Activated T-cell treated with anti-CD3 and anti-CD28 coated beads, Interleukin-2, amount 50 U/mL, for 72 hours (primary cell): ENCODE measurements around the gene NME1. TPM values are rescaled to one million over a fixed set of nuclear protein-coding genes. Genes with fewer than 3 reads are reported as not detected.
"Not testable (repeated sequence)": the region's sequence is repeated elsewhere in the genome, so short reads cannot be mapped to it uniquely, and the experiment has no call there.

Experiments used
- ATAC-seq, 2 donors: fragments of 150-1000 bp; cut with Tn5 transposase; replicated peaks in 1 of 2; 2 replicates each; pipeline ENCODE4 v1.10.0; 2021; ENCODE audit warnings: moderate library complexity in 2 of 2, mild to moderate bottlenecking in 1 of 2
- DNase-seq, 2 donors: peaks; one replicate each; pipeline ENCODE4 v3.0.0; 2021 to 2022; ENCODE audit warnings: mixed read lengths in 1 of 2
- H3K27ac Mint-ChIP-seq: one replicate; pipeline ENCODE4 v1.8.0; 2022; ENCODE audit warnings: mild to moderate bottlenecking, moderate library complexity, mixed read lengths
- H3K27me3 Mint-ChIP-seq: one replicate; pipeline ENCODE4 v1.8.0; 2022; ENCODE audit warnings: low read depth, mixed read lengths
- H3K36me3 Mint-ChIP-seq, 2 donors: one replicate each; pipeline ENCODE4 v1.8.0; 2022; ENCODE audit warnings: mixed read lengths in 2 of 2, mild to moderate bottlenecking in 1 of 2; ENCODE audit not compliant: insufficient read depth in 2 of 2
- H3K4me1 Mint-ChIP-seq: one replicate; pipeline ENCODE4 v1.8.0; 2022; ENCODE audit warnings: low read depth, mixed read lengths
- H3K4me3 Mint-ChIP-seq, 2 donors: one replicate each; pipeline ENCODE4 v1.8.0; 2022; ENCODE audit warnings: mild to moderate bottlenecking in 2 of 2, mixed read lengths in 2 of 2, moderate library complexity in 2 of 2
- H3K9me3 Mint-ChIP-seq, 2 donors: one replicate each; pipeline ENCODE4 v1.8.0; 2022; ENCODE audit warnings: mixed read lengths in 2 of 2
- total RNA-seq, 2 donors: library from RNA; stranded (reverse); gene quantifications; one replicate each; pipeline ENCODE4 v1.2.3, GENCODE V29; 2022

NME1 gene
- total RNA-seq, 2 donors from 2014 or later, result 88.2 to 96.0 TPM

GRCh38 chr17:51159604-51160003 is 6.2 kb downstream of the NME1 start:
- Mint-ChIP-seq H3K27ac (no peak overlapping the region), H3K27me3 (no peaks in the 10 kb centered on the region), H3K9me3 (no peaks in the 10 kb centered on the region), H3K4me1 (peaks cover 30% of the 10 kb centered on the region), H3K36me3 (peaks cover 7 to 31% of the 10 kb centered on the region in 2 donors), H3K4me3 (no peak overlapping the region)
- no peak for ATAC-seq
- no peak for DNase-seq

DNA sequence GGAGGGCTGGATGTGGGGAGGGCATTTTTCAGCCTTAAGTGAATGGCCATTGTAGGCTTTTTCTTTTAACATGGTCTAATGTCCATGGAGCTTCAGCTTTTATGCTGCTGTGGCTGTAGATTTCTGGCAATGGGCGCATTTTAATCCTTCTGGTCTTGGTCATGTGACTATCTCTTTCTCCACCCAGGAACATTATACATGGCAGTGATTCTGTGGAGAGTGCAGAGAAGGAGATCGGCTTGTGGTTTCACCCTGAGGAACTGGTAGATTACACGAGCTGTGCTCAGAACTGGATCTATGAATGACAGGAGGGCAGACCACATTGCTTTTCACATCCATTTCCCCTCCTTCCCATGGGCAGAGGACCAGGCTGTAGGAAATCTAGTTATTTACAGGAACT is 8.2 kb downstream of the NME1 start:
- Mint-ChIP-seq H3K36me3 (peaks cover 10 to 29% of the 10 kb centered on the region in 2 donors), H3K9me3 (no peaks in the 10 kb centered on the region), H3K27me3 (no peaks in the 10 kb centered on the region), H3K4me3 (no peak overlapping the region), H3K27ac (no peak overlapping the region), H3K4me1 (peaks cover 43% of the 10 kb centered on the region)
- ATAC-seq, result no peak
- no peak for DNase-seq

GRCh38 chr17:51164911-51165679 is 11.7 kb downstream of the NME1 start:
- H3K27ac Mint-ChIP-seq, result peak overlapping the region; percentile 97
- ATAC-seq (no peak), DNase-seq (peak in 1 of 2 donors; percentile 8)
- no peaks in the 10 kb centered on the region for H3K27me3 Mint-ChIP-seq
- H3K36me3 Mint-ChIP-seq, result peaks cover 17 to 27% of the 10 kb centered on the region in 2 donors
- H3K4me1 Mint-ChIP-seq, result peaks cover 47% of the 10 kb centered on the region
- peak overlapping the region; percentile 86 to 89 for H3K4me3 Mint-ChIP-seq
- no peaks in the 10 kb centered on the region for H3K9me3 Mint-ChIP-seq

GRCh38 chr17:51165680-51166197 is 12.4 kb downstream of the NME1 start:
- DNase-seq, result no peak
- H3K27ac Mint-ChIP-seq, result peak overlapping the region; percentile 97
- peaks cover 45% of the 10 kb centered on the region for H3K4me1 Mint-ChIP-seq
- peak overlapping the region; percentile 86 to 89 for H3K4me3 Mint-ChIP-seq
- H3K36me3 Mint-ChIP-seq, result peaks cover 17 to 25% of the 10 kb centered on the region in 2 donors
- peak; percentile 2 to 24 for ATAC-seq
- no peaks in the 10 kb centered on the region for H3K27me3 Mint-ChIP-seq
- no peaks in the 10 kb centered on the region for H3K9me3 Mint-ChIP-seq

DNA sequence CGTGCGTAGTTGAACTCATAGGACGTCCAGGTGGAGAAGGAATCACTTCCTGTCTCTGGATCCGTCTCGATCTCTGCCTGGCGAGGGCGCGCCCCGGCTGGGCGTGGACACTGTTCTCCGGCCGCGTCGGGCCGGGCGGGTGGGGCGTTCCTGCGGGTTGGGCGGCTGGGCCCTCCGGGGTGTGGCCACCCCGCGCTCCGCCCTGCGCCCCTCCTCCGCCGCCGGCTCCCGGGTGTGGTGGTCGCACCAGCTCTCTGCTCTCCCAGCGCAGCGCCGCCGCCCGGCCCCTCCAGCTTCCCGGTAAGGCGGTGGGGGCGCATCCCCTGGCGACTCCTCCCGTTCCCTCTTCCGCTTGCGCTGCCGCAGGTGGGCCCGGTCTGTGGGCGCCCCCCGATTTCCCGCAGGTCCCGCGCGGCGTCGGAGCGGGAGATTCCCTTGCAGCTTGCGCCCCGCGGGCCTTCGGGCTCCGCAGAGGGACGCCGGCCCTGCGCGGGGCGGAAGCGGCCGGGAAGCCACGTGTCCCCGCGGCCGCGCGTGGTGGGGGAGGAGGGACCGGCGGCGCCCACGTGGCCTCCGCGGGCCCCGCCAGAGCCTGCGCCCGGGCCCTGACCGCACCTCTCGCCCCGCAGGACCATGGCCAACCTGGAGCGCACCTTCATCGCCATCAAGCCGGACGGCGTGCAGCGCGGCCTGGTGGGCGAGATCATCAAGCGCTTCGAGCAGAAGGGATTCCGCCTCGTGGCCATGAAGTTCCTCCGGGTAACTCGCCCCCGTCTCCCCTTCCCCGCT is 13.0 kb downstream of the NME1 start, which contains the start of gene NME2:
Gene NME2, plus strand, starts transcription at position 214 of the 789 bp plus-strand sequence. Its CDS starts 420 bp downstream, at position 634.
- Mint-ChIP-seq H3K27me3 (no peaks in the 10 kb centered on the region), H3K4me3 (peak within 1 kb of the TSS; percentile 89 to 96), H3K36me3 (peaks cover 19 to 25% of the 10 kb centered on the region in 2 donors), H3K27ac (peak within 1 kb of the TSS; percentile 97), H3K4me1 (peaks cover 45% of the 10 kb centered on the region), H3K9me3 (no peaks in the 10 kb centered on the region)
- ATAC-seq, result peak; percentile 85 to 88
- peak; percentile 78 to 86 for DNase-seq

- no peaks in the 10 kb centered on the region for H3K9me3 Mint-ChIP-seq
- DNase-seq (peak; percentile 77 to 86), ATAC-seq (peak; percentile 66 to 70)
- peak overlapping the region; percentile 88 to 96 for H3K4me3 Mint-ChIP-seq
- H3K4me1 Mint-ChIP-seq, result peaks cover 45% of the 10 kb centered on the region
- peaks cover 17 to 22% of the 10 kb centered on the region in 2 donors for H3K36me3 Mint-ChIP-seq
- H3K27ac Mint-ChIP-seq, result peak overlapping the region; percentile 90
- no peaks in the 10 kb centered on the region for H3K27me3 Mint-ChIP-seq
Observed at GRCh38 chr17:51166987-51167931, 13.9 kb downstream of the NME1 start.

GRCh38 chr17:51169340-51169739 is 16.0 kb downstream of the NME1 start:
- H3K9me3 Mint-ChIP-seq, result no peaks in the 10 kb centered on the region

DNA sequence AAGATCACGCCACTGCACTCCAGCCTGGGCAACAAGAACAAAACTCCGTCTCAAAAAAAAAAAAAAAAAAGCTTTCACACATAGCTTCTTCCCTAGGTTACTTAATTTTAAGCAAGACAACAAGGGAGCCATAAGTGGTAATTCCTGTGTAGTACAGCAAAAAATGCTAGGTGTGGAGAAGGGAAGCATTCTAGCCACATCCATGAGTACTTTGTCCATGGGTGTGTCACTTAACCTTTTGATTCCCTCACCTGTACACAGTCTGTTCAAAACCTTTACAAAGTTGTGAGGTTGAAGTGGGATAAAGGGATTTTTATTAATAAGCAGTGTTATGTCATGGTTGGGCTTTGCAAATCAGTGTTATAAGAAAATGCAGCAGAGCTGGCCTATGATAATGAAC is 17.4 kb downstream of the NME1 start:
- H3K36me3 Mint-ChIP-seq, result peaks cover 15 to 18% of the 10 kb centered on the region in 2 donors
- ATAC-seq (no peak), DNase-seq (no peak)
- H3K4me1 Mint-ChIP-seq, result peaks cover 33% of the 10 kb centered on the region
- no peaks in the 10 kb centered on the region for H3K27me3 Mint-ChIP-seq
- no peak overlapping the region for H3K4me3 Mint-ChIP-seq
- no peaks in the 10 kb centered on the region for H3K9me3 Mint-ChIP-seq
- peak overlapping the region; percentile 9 for H3K27ac Mint-ChIP-seq

More at GRCh38 chr17:51169340-51169739, 16.0 kb downstream of the NME1 start:
- H3K36me3 Mint-ChIP-seq, result peaks cover 17 to 18% of the 10 kb centered on the region in 2 donors
- peak overlapping the region in 1 of 2 donors; percentile 4 for H3K4me3 Mint-ChIP-seq
- no peak for DNase-seq
- no peaks in the 10 kb centered on the region for H3K27me3 Mint-ChIP-seq
- peaks cover 45% of the 10 kb centered on the region for H3K4me1 Mint-ChIP-seq
- no peak for ATAC-seq
- peak overlapping the region; percentile 24 for H3K27ac Mint-ChIP-seq

GRCh38 chr17:51172030-51172429 is 18.7 kb downstream of the NME1 start:
- Mint-ChIP-seq H3K4me1 (peaks cover 29% of the 10 kb centered on the region), H3K36me3 (peaks cover 12 to 18% of the 10 kb centered on the region in 2 donors)
- not testable (repeated sequence) for H3K27ac Mint-ChIP-seq, ATAC-seq, H3K27me3 Mint-ChIP-seq, DNase-seq, H3K4me3 Mint-ChIP-seq, H3K9me3 Mint-ChIP-seq

GRCh38 chr17:51180486-51180885 is 27.1 kb downstream of the NME1 start:
- ATAC-seq, result no peak
- H3K27ac Mint-ChIP-seq, result no peak overlapping the region
- H3K4me3 Mint-ChIP-seq, result no peak overlapping the region
- peaks cover 0 to 8% of the 10 kb centered on the region in 2 donors for H3K36me3 Mint-ChIP-seq
- no peaks in the 10 kb centered on the region for H3K27me3 Mint-ChIP-seq
- H3K9me3 Mint-ChIP-seq, result no peaks in the 10 kb centered on the region
- DNase-seq, result no peak
- peaks cover 6% of the 10 kb centered on the region for H3K4me1 Mint-ChIP-seq

DNA sequence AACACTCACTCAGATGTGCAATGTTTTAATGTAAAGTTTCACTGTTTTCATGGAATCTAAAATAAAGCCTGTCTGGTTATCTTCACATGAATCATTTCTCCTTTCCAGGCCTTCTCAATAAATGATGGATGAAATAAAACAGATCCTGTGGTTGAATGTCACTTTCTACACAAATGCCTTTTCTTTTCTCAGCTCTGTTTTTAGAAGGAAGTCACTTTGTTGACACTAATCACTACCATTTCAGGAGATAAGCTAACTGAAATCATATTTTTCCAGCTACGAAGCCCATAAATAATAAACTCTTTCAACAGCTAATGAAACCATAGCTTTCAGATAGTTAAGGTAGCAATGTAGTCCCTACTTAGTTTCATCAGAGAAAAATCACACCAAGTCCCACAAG is 30.8 kb downstream of the NME1 start:
- ATAC-seq, result no peak
- H3K9me3 Mint-ChIP-seq, result no peaks in the 10 kb centered on the region
- peak overlapping the region; percentile 13 for H3K27ac Mint-ChIP-seq
- peaks cover 3 to 8% of the 10 kb centered on the region in 2 donors for H3K36me3 Mint-ChIP-seq
- no peak overlapping the region for H3K4me3 Mint-ChIP-seq
- peaks cover 6% of the 10 kb centered on the region for H3K4me1 Mint-ChIP-seq
- H3K27me3 Mint-ChIP-seq, result no peaks in the 10 kb centered on the region
- DNase-seq, result no peak

GRCh38 chr17:51185763-51186332 is 32.5 kb downstream of the NME1 start:
- Mint-ChIP-seq H3K4me3 (no peak overlapping the region), H3K4me1 (peaks cover 6% of the 10 kb centered on the region), H3K36me3 (peaks cover 3 to 8% of the 10 kb centered on the region in 2 donors), H3K27ac (no peak overlapping the region), H3K9me3 (no peaks in the 10 kb centered on the region), H3K27me3 (no peaks in the 10 kb centered on the region)
- ATAC-seq (no peak), DNase-seq (no peak)
